Prostate gland (tissue), 2 donors: ENCODE measurements around the gene CCL23. TPM values are rescaled to one million over a fixed set of nuclear protein-coding genes. Genes with fewer than 3 reads are reported as not detected.

Source experiments
- DNase-seq: peaks from one replicate; pipeline ENCODE4 v3.0.0-alpha.2; 2019; ENCODE audit warnings: low spot score
- H3K27ac ChIP-seq, 2 donors: fragments of 200-600 bp; sonication (generic); 2 replicates each; pipeline ENCODE4 v1.5.1; 2017 to 2019
- H3K27me3 ChIP-seq: fragments of 200-600 bp; sonication (generic); replicated peaks from 2 replicates; pipeline ENCODE4 v1.5.1; 2019; ENCODE audit not compliant: insufficient read depth
- H3K36me3 ChIP-seq, 2 donors: fragments of 200-600 bp; sonication (generic); 1 replicate in 1 of 2; 2 replicates in 1 of 2; pipeline versions ENCODE4 v1.5.1 to v1.8.1; 2017 to 2019
- H3K4me1 ChIP-seq: fragments of 200-600 bp; sonication (generic); replicated peaks from 2 replicates; pipeline ENCODE4 v1.5.1; 2019
- H3K4me3 ChIP-seq, 2 donors: fragments of 200-600 bp; sonication (generic); 2 replicates each; pipeline ENCODE4 v1.5.1; 2017 to 2019
- H3K9me3 ChIP-seq: fragments of 200-600 bp; sonication (generic); 2 replicates; pipeline ENCODE4 v1.5.1; 2017
- CTCF ChIP-seq, 4 experiments: fragments of 200-600 bp in 2 of 4; fragments of 450-650 bp in 2 of 4; sonication (generic) in 2 of 4; IDR thresholded peaks; 1 replicate in 3 of 4; 2 replicates in 1 of 4; pipeline ENCODE4 v1.5.1; 2016 to 2019; ENCODE audit warnings: antibody characterized with exemption in 4 of 4, mild to moderate bottlenecking in 2 of 4, moderate library complexity in 2 of 4
- POLR2A ChIP-seq: fragments of 450-650 bp; IDR thresholded peaks from one replicate; pipeline ENCODE4 v1.6.1; 2016; ENCODE audit warnings: antibody characterized with exemption, mild to moderate bottlenecking
- POLR2AphosphoS5 ChIP-seq: sonication (generic); formaldehyde crosslinking; IDR thresholded peaks from one replicate; pipeline ENCODE4 v1.6.1; 2017; ENCODE audit warnings: antibody characterized with exemption
- WGBS: methylation state at CpG from one replicate; pipeline ENCODE4 v1.1.5; 2018; 5-methylcytosine and 5-hydroxymethylcytosine counted together
- intact Hi-C: fragments of 100-400 bp; cut with DNase I; formaldehyde crosslinking; loops from one replicate; pipeline ENCODE4 v1.14.2; 2022
- total RNA-seq, 2 donors: library from RNA; depleted of rRNA; stranded (reverse); fragments of >200 nt; gene quantifications; one replicate each; pipeline ENCODE4 v1.1.0, GENCODE V29; 2016

Gene CCL23
- total RNA-seq, 2 donors from 2014 or later, result 7.4 to 8.7 TPM

- no peaks in the 10 kb centered on the region for H3K36me3 ChIP-seq
- intact Hi-C loops, result no loop called here
Measured at GRCh38 chr17:35981246-35981645, 36.5 kb downstream of the CCL23 start, which contains the start of gene CCL16. TSS of gene CCL16 (minus strand) at chr17:35981497. CDS start at chr17:35981420, 77 bp downstream.

DNA sequence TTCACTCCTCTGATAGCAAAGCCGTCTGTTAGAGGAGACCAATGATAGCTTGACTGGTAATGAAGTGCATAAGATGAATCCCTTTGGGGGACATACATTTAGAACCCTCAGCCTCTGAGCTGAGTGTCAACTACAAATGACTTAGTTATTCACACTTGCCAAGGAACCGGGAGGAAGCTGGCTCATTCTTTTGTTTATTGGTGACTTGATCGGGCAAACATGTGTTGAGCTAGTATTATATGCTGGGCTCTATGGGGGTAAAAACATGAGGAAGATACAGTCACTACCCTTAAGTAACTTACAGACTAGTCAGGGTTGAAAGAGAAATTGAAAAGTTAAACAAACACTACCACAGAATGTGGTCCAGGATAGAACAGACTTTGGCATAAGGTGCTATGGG lies 39.4 kb downstream of the CCL23 start:
- Histone ChIP-seq H3K4me3 (no peak overlapping the region), H3K27me3 (no peaks in the 10 kb centered on the region), H3K27ac (no peak overlapping the region), H3K4me1 (peaks cover 2% of the 10 kb centered on the region), H3K9me3 (no peaks in the 10 kb centered on the region), H3K36me3 (no peaks in the 10 kb centered on the region)
- DNase-seq, result no peak
- intact Hi-C loops, result loop anchor here (10.0 kb wide), 1 partner anchor 166 kb away; no protein-coding TSS in a partner anchor
- WGBS, result 76% methylated on average over 3 of the region's 3 CpGs
- no peak for TF ChIP-seq POLR2AphosphoS5
- TF ChIP-seq POLR2A, result no peak
- no peak for TF ChIP-seq CTCF (IDR thresholded peaks at IDR 0.05)

More at GRCh38 chr17:35981246-35981645, 36.5 kb downstream of the CCL23 start, which contains the start of gene CCL16:
- WGBS, result 93% methylated on average over 12 of the region's 12 CpGs
- no peak for DNase-seq
- Histone ChIP-seq H3K27ac (no peak within 1 kb of the TSS), H3K27me3 (no peaks in the 10 kb centered on the region), H3K9me3 (no peaks in the 10 kb centered on the region), H3K4me1 (no peaks in the 10 kb centered on the region), H3K4me3 (no peak within 1 kb of the TSS)
- TF ChIP-seq CTCF (IDR thresholded peaks at IDR 0.05) (no peak), POLR2AphosphoS5 (no peak), POLR2A (no peak)

GRCh38 chr17:35977509-35977908 lies 40.3 kb downstream of the CCL23 start:
- intact Hi-C loops, result loop anchor here (10.0 kb wide), 1 partner anchor 167 kb away; no protein-coding TSS in a partner anchor
- 95% methylated on average over 7 of the region's 7 CpGs for WGBS

GRCh38 chr17:35973333-35974260 lies 44.2 kb downstream of the CCL23 start:
- no peak overlapping the region for H3K27ac ChIP-seq
- H3K36me3 ChIP-seq, result no peaks in the 10 kb centered on the region
- H3K4me1 ChIP-seq, result peaks cover 2% of the 10 kb centered on the region
- H3K27me3 ChIP-seq, result no peaks in the 10 kb centered on the region
- TF ChIP-seq POLR2AphosphoS5 (no peak), POLR2A (no peak), CTCF (IDR thresholded peaks at IDR 0.05) (no peak)
- WGBS, result 47% methylated on average over 10 of the region's 10 CpGs
- intact Hi-C loops, result loop anchor here (10.0 kb wide), 1 partner anchor 171 kb away; no protein-coding TSS in a partner anchor
- no peak for DNase-seq
- no peaks in the 10 kb centered on the region for H3K9me3 ChIP-seq
- no peak overlapping the region for H3K4me3 ChIP-seq

More at GRCh38 chr17:35977509-35977908, 40.3 kb downstream of the CCL23 start:
- H3K27me3 ChIP-seq, result no peaks in the 10 kb centered on the region
- no peak for DNase-seq
- no peaks in the 10 kb centered on the region for H3K36me3 ChIP-seq
- no peak overlapping the region for H3K4me3 ChIP-seq
- TF ChIP-seq POLR2AphosphoS5 (no peak), POLR2A (no peak), CTCF (IDR thresholded peaks at IDR 0.05) (no peak)
- peaks cover 2% of the 10 kb centered on the region for H3K4me1 ChIP-seq
- H3K27ac ChIP-seq, result no peak overlapping the region
- H3K9me3 ChIP-seq, result no peaks in the 10 kb centered on the region
